K562 (cell line): ENCODE measurements around the gene CIB2. TPM values are rescaled to one million over a fixed set of nuclear protein-coding genes. Genes with fewer than 3 reads are reported as not detected.

ENCODE experiments used
- CAMTA2 ChIP-seq: fragments of 250-450 bp; sonication (Bioruptor Pico); conservative IDR thresholded peaks from 2 replicates; pipeline ENCODE4 v1.5.1; 2022
- CHD1 ChIP-seq: fragments of 200-600 bp; sonication (generic); IDR thresholded peaks from one replicate; pipeline ENCODE4 v1.6.1; 2012; ENCODE audit warnings: mild to moderate bottlenecking, moderate library complexity, low read length, inconsistent platforms
- GATAD2B ChIP-seq: fragments of 450-650 bp; IDR thresholded peaks from 2 replicates; pipeline ENCODE4 v1.6.1; 2017; ENCODE audit warnings: mild to moderate bottlenecking, borderline replicate concordance
- HDAC1 ChIP-seq, 2 experiments: fragments of 450-650 bp; IDR thresholded peaks; 2 replicates each; pipeline ENCODE4 v1.6.1; 2016 to 2017; ENCODE audit warnings: inconsistent platforms in 1 of 2, mild to moderate bottlenecking in 1 of 2, moderate library complexity in 1 of 2
- HMGN3 ChIP-seq: IDR thresholded peaks from 2 replicates; pipeline ENCODE4 v1.6.1; 2011; ENCODE audit warnings: borderline replicate concordance, low read depth, mild to moderate bottlenecking, mixed read lengths, low read length; ENCODE audit not compliant: insufficient read length; ENCODE audit errors: extremely low read depth
- KDM5B ChIP-seq: fragments of 200-600 bp; sonication (generic); IDR thresholded peaks from 2 replicates; pipeline ENCODE4 v1.6.1; 2012; ENCODE audit warnings: low read depth, mild to moderate bottlenecking, moderate library complexity, low read length, control low read depth, inconsistent platforms; ENCODE audit not compliant: insufficient replicate concordance
- MED1 ChIP-seq: sonication (generic); formaldehyde crosslinking; IDR thresholded peaks from 2 replicates; pipeline ENCODE4 v1.8.1; 2023; ENCODE audit warnings: missing genetic modification reagents, borderline replicate concordance
- NCOA6 ChIP-seq: fragments of 450-650 bp; IDR thresholded peaks from 2 replicates; pipeline ENCODE4 v1.6.1; 2017; ENCODE audit warnings: mild to moderate bottlenecking
- PML ChIP-seq: IDR thresholded peaks from 2 replicates; pipeline ENCODE4 v1.6.1; 2012; ENCODE audit warnings: low read length, inconsistent platforms
- SNRNP70 ChIP-seq: fragments of 200-400 bp; formaldehyde crosslinking; optimal IDR thresholded peaks from 2 replicates; pipeline ENCODE3; 2017; ENCODE audit warnings: low read depth, low read length
- TAF15 ChIP-seq: fragments of 200-400 bp; formaldehyde crosslinking; IDR thresholded peaks from 2 replicates; pipeline ENCODE4 v1.6.1; 2017; ENCODE audit warnings: mild to moderate bottlenecking, low read depth, low read length, moderate library complexity
- U2AF1 ChIP-seq: fragments of 200-400 bp; formaldehyde crosslinking; optimal IDR thresholded peaks from 2 replicates; pipeline ENCODE3; 2017; ENCODE audit warnings: mild to moderate bottlenecking, low read depth, low read length, moderate library complexity
- ZKSCAN3 ChIP-seq: fragments of 250-450 bp; sonication (Bioruptor Pico); IDR thresholded peaks from 2 replicates; pipeline ENCODE4 v1.4.0; 2020
- ZNF583 ChIP-seq: fragments of 250-450 bp; sonication (Bioruptor Pico); IDR thresholded peaks from 2 replicates; pipeline ENCODE4 v1.4.0; 2020
- polyA plus RNA-seq, 8 experiments: library from polyadenylated mRNA; depleted of rRNA in 4 of 8; stranded (reverse) in 5 of 8; unstranded in 3 of 8; fragments of >200 nt; fragmentation: Nextera tagmentation in 2 of 8; fragmentation: Illumina TruSeq in 1 of 8; extraction: Ambion mirVana in 2 of 8; extraction: Trizol in 1 of 8; gene quantifications; 2 replicates each; pipeline versions ENCODE4 v1.2.1 to v1.2.3, GENCODE V29; 2011 to 2014; ENCODE audit warnings: inconsistent platforms in 1 of 8, missing spikeins in 1 of 8
- total RNA-seq, 7 experiments: library from RNA; depleted of rRNA in 6 of 7; stranded (reverse); fragments of >200 nt in 6 of 7; fragmentation: Illumina TruSeq in 2 of 7; extraction: Trizol in 2 of 7; gene quantifications; 2 replicates each; pipeline versions ENCODE4 v1.2.1 to v1.2.3, GENCODE V29; 2011 to 2021; ENCODE audit warnings: low replicate concordance in 1 of 7
- TF ChIP-seq, protein P1 (sequence below): fragments of 200-800 bp; sonication (Bioruptor generic); IDR thresholded peaks from 2 replicates; pipeline ENCODE4 v1.6.1; 2017; ENCODE audit warnings: missing genetic modification characterization, missing compliant biosample characterization
- TF ChIP-seq, protein P2 (sequence below): fragments of 150-350 bp; conservative IDR thresholded peaks from 2 replicates; pipeline ENCODE4 v1.6.1; 2014; ENCODE audit warnings: low read length
- TF ChIP-seq, protein P3 (sequence below): fragments of 250-450 bp; sonication (Bioruptor Pico); IDR thresholded peaks from 2 replicates; pipeline ENCODE4 v1.5.0; 2021
- TF ChIP-seq, protein P4 (sequence below): sonication (generic); formaldehyde crosslinking; IDR thresholded peaks from 2 replicates; pipeline ENCODE4 v1.8.0; 2023; ENCODE audit warnings: mild to moderate bottlenecking, missing genetic modification reagents

CIB2 gene
- total and polyA plus RNA-seq, 9 of the 15 experiments (the other 6 are each of a cell fraction or from before 2014, with no cell fraction given): 1.5 to 37.4 (median 19.4) TPM

DNA sequence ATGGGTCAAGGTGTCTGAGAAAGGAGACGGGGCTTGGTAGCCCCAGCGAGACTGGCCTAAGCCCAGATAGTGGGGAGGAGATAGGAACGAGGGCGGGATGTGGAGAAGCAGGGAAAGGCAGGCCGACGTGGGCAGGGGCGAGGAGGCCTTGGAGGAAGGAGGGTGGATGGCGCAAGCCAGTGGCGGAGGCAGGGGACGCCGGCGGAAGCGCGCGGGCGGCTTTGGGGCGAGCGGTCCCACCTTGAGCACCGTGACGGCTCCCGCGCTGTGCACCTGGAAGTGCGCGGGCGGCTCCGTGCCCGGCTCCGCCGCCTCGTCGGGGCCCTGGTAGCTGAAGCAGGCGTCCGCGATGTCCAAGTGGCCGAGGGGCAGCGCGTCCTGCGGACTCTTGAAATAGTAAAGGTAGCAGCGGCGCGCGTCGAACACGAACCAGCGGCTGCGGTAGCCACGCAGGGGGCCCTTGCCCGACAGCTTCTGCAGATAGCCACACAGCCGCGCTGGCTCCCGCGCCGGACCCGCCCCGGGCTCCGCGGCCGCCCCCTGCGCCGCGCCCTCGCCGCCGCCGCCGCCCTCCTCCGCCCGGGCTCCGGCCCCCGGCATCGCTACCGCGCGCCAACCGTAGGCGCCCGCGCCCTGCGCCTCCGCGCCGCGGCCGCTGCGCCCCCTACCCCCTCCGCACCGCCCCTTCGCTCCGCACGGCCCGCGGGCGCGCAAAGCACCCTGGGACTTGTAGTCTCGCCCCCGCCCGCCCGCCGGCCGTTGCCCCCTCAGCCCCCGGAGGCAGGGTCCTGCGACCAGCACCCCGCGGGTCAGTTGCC, 54.0 kb downstream of the CIB2 start, which contains the start of gene TBC1D2B (continued):
- TF ChIP-seq, protein P1, sequence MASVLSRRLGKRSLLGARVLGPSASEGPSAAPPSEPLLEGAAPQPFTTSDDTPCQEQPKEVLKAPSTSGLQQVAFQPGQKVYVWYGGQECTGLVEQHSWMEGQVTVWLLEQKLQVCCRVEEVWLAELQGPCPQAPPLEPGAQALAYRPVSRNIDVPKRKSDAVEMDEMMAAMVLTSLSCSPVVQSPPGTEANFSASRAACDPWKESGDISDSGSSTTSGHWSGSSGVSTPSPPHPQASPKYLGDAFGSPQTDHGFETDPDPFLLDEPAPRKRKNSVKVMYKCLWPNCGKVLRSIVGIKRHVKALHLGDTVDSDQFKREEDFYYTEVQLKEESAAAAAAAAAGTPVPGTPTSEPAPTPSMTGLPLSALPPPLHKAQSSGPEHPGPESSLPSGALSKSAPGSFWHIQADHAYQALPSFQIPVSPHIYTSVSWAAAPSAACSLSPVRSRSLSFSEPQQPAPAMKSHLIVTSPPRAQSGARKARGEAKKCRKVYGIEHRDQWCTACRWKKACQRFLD (CRISPR knock-in tag): no peak
- TF ChIP-seq HMGN3 (peak; percentile 60), HDAC1 (IDR thresholded peaks at IDR 0.05) (peak in 1 of 2 experiments; percentile 51; a peak in 1 of 4 replicates), KDM5B (no peak), NCOA6 (peak; percentile 83), GATAD2B (peak; percentile 68; the same call in 1 of the 2 replicates), SNRNP70 (no peak), PML (no peak), MED1 (no peak), CAMTA2 (CRISPR knock-in tag) (no peak), ZKSCAN3 (CRISPR knock-in tag) (no peak), TAF15 (no peak), ZNF583 (CRISPR knock-in tag) (no peak), CHD1 (no peak), U2AF1 (no peak)
- TF ChIP-seq, protein P2, sequence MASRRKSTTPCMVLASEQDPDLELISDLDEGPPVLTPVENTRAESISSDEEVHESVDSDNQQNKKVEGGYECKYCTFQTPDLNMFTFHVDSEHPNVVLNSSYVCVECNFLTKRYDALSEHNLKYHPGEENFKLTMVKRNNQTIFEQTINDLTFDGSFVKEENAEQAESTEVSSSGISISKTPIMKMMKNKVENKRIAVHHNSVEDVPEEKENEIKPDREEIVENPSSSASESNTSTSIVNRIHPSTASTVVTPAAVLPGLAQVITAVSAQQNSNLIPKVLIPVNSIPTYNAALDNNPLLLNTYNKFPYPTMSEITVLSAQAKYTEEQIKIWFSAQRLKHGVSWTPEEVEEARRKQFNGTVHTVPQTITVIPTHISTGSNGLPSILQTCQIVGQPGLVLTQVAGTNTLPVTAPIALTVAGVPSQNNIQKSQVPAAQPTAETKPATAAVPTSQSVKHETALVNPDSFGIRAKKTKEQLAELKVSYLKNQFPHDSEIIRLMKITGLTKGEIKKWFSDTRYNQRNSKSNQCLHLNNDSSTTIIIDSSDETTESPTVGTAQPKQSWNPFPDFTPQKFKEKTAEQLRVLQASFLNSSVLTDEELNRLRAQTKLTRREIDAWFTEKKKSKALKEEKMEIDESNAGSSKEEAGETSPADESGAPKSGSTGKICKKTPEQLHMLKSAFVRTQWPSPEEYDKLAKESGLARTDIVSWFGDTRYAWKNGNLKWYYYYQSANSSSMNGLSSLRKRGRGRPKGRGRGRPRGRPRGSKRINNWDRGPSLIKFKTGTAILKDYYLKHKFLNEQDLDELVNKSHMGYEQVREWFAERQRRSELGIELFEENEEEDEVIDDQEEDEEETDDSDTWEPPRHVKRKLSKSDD: no peak
- TF ChIP-seq, protein P3, sequence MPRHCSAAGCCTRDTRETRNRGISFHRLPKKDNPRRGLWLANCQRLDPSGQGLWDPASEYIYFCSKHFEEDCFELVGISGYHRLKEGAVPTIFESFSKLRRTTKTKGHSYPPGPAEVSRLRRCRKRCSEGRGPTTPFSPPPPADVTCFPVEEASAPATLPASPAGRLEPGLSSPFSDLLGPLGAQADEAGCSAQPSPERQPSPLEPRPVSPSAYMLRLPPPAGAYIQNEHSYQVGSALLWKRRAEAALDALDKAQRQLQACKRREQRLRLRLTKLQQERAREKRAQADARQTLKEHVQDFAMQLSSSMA: no peak
- TF ChIP-seq, protein P4, sequence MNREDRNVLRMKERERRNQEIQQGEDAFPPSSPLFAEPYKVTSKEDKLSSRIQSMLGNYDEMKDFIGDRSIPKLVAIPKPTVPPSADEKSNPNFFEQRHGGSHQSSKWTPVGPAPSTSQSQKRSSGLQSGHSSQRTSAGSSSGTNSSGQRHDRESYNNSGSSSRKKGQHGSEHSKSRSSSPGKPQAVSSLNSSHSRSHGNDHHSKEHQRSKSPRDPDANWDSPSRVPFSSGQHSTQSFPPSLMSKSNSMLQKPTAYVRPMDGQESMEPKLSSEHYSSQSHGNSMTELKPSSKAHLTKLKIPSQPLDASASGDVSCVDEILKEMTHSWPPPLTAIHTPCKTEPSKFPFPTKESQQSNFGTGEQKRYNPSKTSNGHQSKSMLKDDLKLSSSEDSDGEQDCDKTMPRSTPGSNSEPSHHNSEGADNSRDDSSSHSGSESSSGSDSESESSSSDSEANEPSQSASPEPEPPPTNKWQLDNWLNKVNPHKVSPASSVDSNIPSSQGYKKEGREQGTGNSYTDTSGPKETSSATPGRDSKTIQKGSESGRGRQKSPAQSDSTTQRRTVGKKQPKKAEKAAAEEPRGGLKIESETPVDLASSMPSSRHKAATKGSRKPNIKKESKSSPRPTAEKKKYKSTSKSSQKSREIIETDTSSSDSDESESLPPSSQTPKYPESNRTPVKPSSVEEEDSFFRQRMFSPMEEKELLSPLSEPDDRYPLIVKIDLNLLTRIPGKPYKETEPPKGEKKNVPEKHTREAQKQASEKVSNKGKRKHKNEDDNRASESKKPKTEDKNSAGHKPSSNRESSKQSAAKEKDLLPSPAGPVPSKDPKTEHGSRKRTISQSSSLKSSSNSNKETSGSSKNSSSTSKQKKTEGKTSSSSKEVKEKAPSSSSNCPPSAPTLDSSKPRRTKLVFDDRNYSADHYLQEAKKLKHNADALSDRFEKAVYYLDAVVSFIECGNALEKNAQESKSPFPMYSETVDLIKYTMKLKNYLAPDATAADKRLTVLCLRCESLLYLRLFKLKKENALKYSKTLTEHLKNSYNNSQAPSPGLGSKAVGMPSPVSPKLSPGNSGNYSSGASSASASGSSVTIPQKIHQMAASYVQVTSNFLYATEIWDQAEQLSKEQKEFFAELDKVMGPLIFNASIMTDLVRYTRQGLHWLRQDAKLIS (CRISPR knock-in tag): no peak
